ENCODE measurements around the gene GNGT2.
"Not testable (repeated sequence)": the region's sequence is repeated elsewhere in the genome, so short reads cannot be mapped to it uniquely, and the experiment has no call there.

GNGT2 gene

GRCh38 chr17:49183801-49184200 lies 26.6 kb downstream of the GNGT2 start:
- no peak for DNase-seq (ENCODE audit: extremely low read depth, low read depth)
- TF ChIP-seq CTCF (IDR thresholded peaks at IDR 0.05; ENCODE audit: low read depth, low read length) = no peak

- TF ChIP-seq CTCF (IDR thresholded peaks at IDR 0.05; ENCODE audit: low read depth, low read length) = no peak
- no peak for DNase-seq (ENCODE audit: extremely low read depth, low read depth)
These were observed 27.0 kb downstream of the GNGT2 start for GRCh38 chr17:49183341-49183740.

GRCh38 chr17:49180998-49181635 lies 29.3 kb downstream of the GNGT2 start:
- TF ChIP-seq CTCF (IDR thresholded peaks at IDR 0.05; ENCODE audit: low read depth, low read length) = no peak
- no peak for DNase-seq (ENCODE audit: extremely low read depth, low read depth)

- peak; percentile 31 for DNase-seq (ENCODE audit: extremely low read depth, low read depth)
- TF ChIP-seq CTCF (IDR thresholded peaks at IDR 0.05; ENCODE audit: low read depth, low read length) = peak; percentile 82
These were observed 30.1 kb downstream of the GNGT2 start for GRCh38 chr17:49180303-49180702.

- not testable (repeated sequence) for DNase-seq (ENCODE audit: extremely low read depth, low read depth)
These were observed 34.4 kb downstream of the GNGT2 start for GRCh38 chr17:49175978-49176377.

GRCh38 chr17:49170711-49171110 lies 39.7 kb downstream of the GNGT2 start:
- not testable (repeated sequence) for DNase-seq (ENCODE audit: extremely low read depth, low read depth)

- no peak for TF ChIP-seq CTCF (IDR thresholded peaks at IDR 0.05; ENCODE audit: low read depth, low read length)
- DNase-seq (ENCODE audit: extremely low read depth, low read depth) = no peak
These were observed 40.2 kb downstream of the GNGT2 start for GRCh38 chr17:49170216-49170615.

GRCh38 chr17:49168706-49169105 lies 41.7 kb downstream of the GNGT2 start:
- no peak for TF ChIP-seq CTCF (IDR thresholded peaks at IDR 0.05; ENCODE audit: low read depth, low read length)
- DNase-seq (ENCODE audit: extremely low read depth, low read depth) = no peak
